ENCODE data around the gene KCNK7.

- TF ChIP-seq CTCF (IDR thresholded peaks at IDR 0.05; ENCODE audit: poor library complexity) (no peak), EZH2 (IDR thresholded peaks at IDR 0.05; ENCODE audit: borderline replicate concordance) (no peak), EZH2phosphoT487 (IDR thresholded peaks at IDR 0.05; ENCODE audit: low read depth, severe bottlenecking, unreplicated experiment) (no peak)
These were observed 46.5 kb downstream of the KCNK7 start for GRCh38 chr11:65549096-65549495.

All from hepatocyte (in vitro differentiated cells).